HEK293 (cell line): ENCODE measurements around the gene FAM83F.

Source experiments
- FEZF1 ChIP-seq: fragments of 450-650 bp; formaldehyde crosslinking; IDR thresholded peaks from 2 replicates; pipeline ENCODE4 v1.5.1; 2016; ENCODE audit warnings: missing biosample characterization, missing genetic modification characterization
- GLIS1 ChIP-seq: fragments of 450-650 bp; formaldehyde crosslinking; IDR thresholded peaks from 2 replicates; pipeline ENCODE4 v1.5.1; 2016; ENCODE audit warnings: missing biosample characterization, missing genetic modification characterization
- HOXC10 ChIP-seq: sonication (generic); formaldehyde crosslinking; IDR thresholded peaks from 2 replicates; pipeline ENCODE4 v1.8.1; 2023; ENCODE audit warnings: mild to moderate bottlenecking, missing genetic modification reagents
- IKZF3 ChIP-seq: fragments of 450-650 bp; IDR thresholded peaks from 2 replicates; pipeline ENCODE4 v1.5.0; 2018; ENCODE audit warnings: missing biosample characterization, mild to moderate bottlenecking, missing genetic modification characterization, moderate library complexity
- KLF1 ChIP-seq: fragments of 450-650 bp; formaldehyde crosslinking; IDR thresholded peaks from 2 replicates; pipeline ENCODE4 v1.5.1; 2016; ENCODE audit warnings: missing biosample characterization, missing genetic modification characterization
- KLF9 ChIP-seq: fragments of 450-650 bp; formaldehyde crosslinking; IDR thresholded peaks from 2 replicates; pipeline ENCODE4 v1.5.1; 2016; ENCODE audit warnings: missing biosample characterization, missing genetic modification characterization, low read depth
- MEIS1 ChIP-seq: sonication (generic); formaldehyde crosslinking; IDR thresholded peaks from 2 replicates; pipeline ENCODE4 v1.8.1; 2022; ENCODE audit warnings: missing genetic modification reagents, mild to moderate bottlenecking, borderline replicate concordance
- OVOL3 ChIP-seq: fragments of 450-650 bp; formaldehyde crosslinking; IDR thresholded peaks from 2 replicates; pipeline ENCODE4 v1.5.1; 2016; ENCODE audit warnings: missing biosample characterization, missing genetic modification characterization
- SP7 ChIP-seq: fragments of 450-650 bp; formaldehyde crosslinking; IDR thresholded peaks from 2 replicates; pipeline ENCODE4 v1.5.1; 2016; ENCODE audit warnings: missing biosample characterization, missing genetic modification characterization
- TCF7L2 ChIP-seq: IDR thresholded peaks from 2 replicates; pipeline ENCODE4 v1.6.1; 2011; ENCODE audit warnings: low read depth, mild to moderate bottlenecking, inconsistent platforms, low read length, moderate library complexity, borderline replicate concordance
- ZBTB20 ChIP-seq: fragments of 450-650 bp; formaldehyde crosslinking; IDR thresholded peaks from 2 replicates; pipeline ENCODE4 v1.5.1; 2016; ENCODE audit warnings: missing biosample characterization, missing genetic modification characterization
- ZBTB48 ChIP-seq: fragments of 450-650 bp; formaldehyde crosslinking; IDR thresholded peaks from 2 replicates; pipeline ENCODE4 v1.5.1; 2016; ENCODE audit warnings: missing biosample characterization, missing genetic modification characterization
- ZBTB8A ChIP-seq: fragments of 450-650 bp; formaldehyde crosslinking; IDR thresholded peaks from 2 replicates; pipeline ENCODE4 v1.5.1; 2016; ENCODE audit warnings: missing biosample characterization, missing genetic modification characterization
- ZNF155 ChIP-seq: fragments of 450-650 bp; formaldehyde crosslinking; IDR thresholded peaks from 2 replicates; pipeline ENCODE4 v1.5.1; 2016; ENCODE audit warnings: missing biosample characterization, missing genetic modification characterization
- ZNF175 ChIP-seq: fragments of 450-650 bp; formaldehyde crosslinking; IDR thresholded peaks from 2 replicates; pipeline ENCODE4 v1.5.1; 2016; ENCODE audit warnings: missing biosample characterization, missing genetic modification characterization
- ZNF19 ChIP-seq: fragments of 450-650 bp; formaldehyde crosslinking; IDR thresholded peaks from 2 replicates; pipeline ENCODE4; 2016; ENCODE audit warnings: missing biosample characterization, missing genetic modification characterization, low read depth
- ZNF23 ChIP-seq: fragments of 450-650 bp; formaldehyde crosslinking; IDR thresholded peaks from 2 replicates; pipeline ENCODE4 v1.5.1; 2016; ENCODE audit warnings: missing biosample characterization, missing genetic modification characterization, borderline replicate concordance
- ZNF366 ChIP-seq: fragments of 450-650 bp; formaldehyde crosslinking; conservative IDR thresholded peaks from 2 replicates; pipeline ENCODE4 v1.5.1; 2016; ENCODE audit warnings: missing biosample characterization, missing genetic modification characterization
- ZNF544 ChIP-seq: fragments of 450-650 bp; formaldehyde crosslinking; IDR thresholded peaks from 2 replicates; pipeline ENCODE4 v1.5.0; 2017; ENCODE audit warnings: missing biosample characterization, missing genetic modification characterization
- ZNF561 ChIP-seq: fragments of 450-650 bp; IDR thresholded peaks from 2 replicates; pipeline ENCODE4 v1.5.1; 2018; ENCODE audit warnings: missing biosample characterization, missing genetic modification characterization, borderline replicate concordance
- ZNF571 ChIP-seq: fragments of 450-650 bp; formaldehyde crosslinking; IDR thresholded peaks from 2 replicates; pipeline ENCODE4 v1.5.0; 2017; ENCODE audit warnings: missing biosample characterization, missing genetic modification characterization
- ZNF621 ChIP-seq: fragments of 450-650 bp; formaldehyde crosslinking; IDR thresholded peaks from 2 replicates; pipeline ENCODE4 v1.5.1; 2017; ENCODE audit warnings: missing biosample characterization, missing genetic modification characterization
- ZNF768 ChIP-seq: fragments of 450-650 bp; formaldehyde crosslinking; IDR thresholded peaks from 2 replicates; pipeline ENCODE4 v1.5.1; 2018; ENCODE audit warnings: missing biosample characterization, mild to moderate bottlenecking, missing genetic modification characterization
- ZNF777 ChIP-seq: fragments of 450-650 bp; formaldehyde crosslinking; IDR thresholded peaks from 2 replicates; pipeline ENCODE4 v1.5.1; 2017; ENCODE audit warnings: missing biosample characterization, missing genetic modification characterization, borderline replicate concordance
- ZSCAN16 ChIP-seq: fragments of 450-650 bp; formaldehyde crosslinking; IDR thresholded peaks from 2 replicates; pipeline ENCODE4 v1.5.1; 2016; ENCODE audit warnings: missing biosample characterization, missing genetic modification characterization
- ZSCAN30 ChIP-seq: fragments of 450-650 bp; IDR thresholded peaks from 2 replicates; pipeline ENCODE4 v1.5.1; 2018; ENCODE audit warnings: missing biosample characterization, mild to moderate bottlenecking, missing genetic modification characterization, moderate library complexity
- TF ChIP-seq, protein P1 (sequence below): fragments of 450-650 bp; formaldehyde crosslinking; IDR thresholded peaks from 2 replicates; pipeline ENCODE4 v1.5.1; 2016; ENCODE audit warnings: missing biosample characterization, missing genetic modification characterization, low read depth
- TF ChIP-seq, protein P2 (sequence below): fragments of 450-650 bp; formaldehyde crosslinking; IDR thresholded peaks from 2 replicates; pipeline ENCODE4 v1.5.1; 2016; ENCODE audit warnings: missing biosample characterization, missing genetic modification characterization, borderline replicate concordance
- TF ChIP-seq, protein P3 (sequence below): fragments of 450-650 bp; formaldehyde crosslinking; IDR thresholded peaks from 2 replicates; pipeline ENCODE4 v1.5.1; 2016; ENCODE audit warnings: missing biosample characterization, missing genetic modification characterization
- TF ChIP-seq, protein P4 (sequence below): fragments of 450-650 bp; formaldehyde crosslinking; IDR thresholded peaks from 2 replicates; pipeline ENCODE4 v1.5.1; 2016; ENCODE audit warnings: missing biosample characterization, missing genetic modification characterization
- TF ChIP-seq, protein P5 (sequence below): fragments of 450-650 bp; formaldehyde crosslinking; IDR thresholded peaks from 2 replicates; pipeline ENCODE4 v1.5.1; 2016; ENCODE audit warnings: missing biosample characterization, missing genetic modification characterization
- TF ChIP-seq, protein P6 (sequence below): fragments of 450-650 bp; formaldehyde crosslinking; IDR thresholded peaks from 2 replicates; pipeline ENCODE4 v1.5.1; 2016; ENCODE audit warnings: missing biosample characterization, missing genetic modification characterization

Gene FAM83F

DNA sequence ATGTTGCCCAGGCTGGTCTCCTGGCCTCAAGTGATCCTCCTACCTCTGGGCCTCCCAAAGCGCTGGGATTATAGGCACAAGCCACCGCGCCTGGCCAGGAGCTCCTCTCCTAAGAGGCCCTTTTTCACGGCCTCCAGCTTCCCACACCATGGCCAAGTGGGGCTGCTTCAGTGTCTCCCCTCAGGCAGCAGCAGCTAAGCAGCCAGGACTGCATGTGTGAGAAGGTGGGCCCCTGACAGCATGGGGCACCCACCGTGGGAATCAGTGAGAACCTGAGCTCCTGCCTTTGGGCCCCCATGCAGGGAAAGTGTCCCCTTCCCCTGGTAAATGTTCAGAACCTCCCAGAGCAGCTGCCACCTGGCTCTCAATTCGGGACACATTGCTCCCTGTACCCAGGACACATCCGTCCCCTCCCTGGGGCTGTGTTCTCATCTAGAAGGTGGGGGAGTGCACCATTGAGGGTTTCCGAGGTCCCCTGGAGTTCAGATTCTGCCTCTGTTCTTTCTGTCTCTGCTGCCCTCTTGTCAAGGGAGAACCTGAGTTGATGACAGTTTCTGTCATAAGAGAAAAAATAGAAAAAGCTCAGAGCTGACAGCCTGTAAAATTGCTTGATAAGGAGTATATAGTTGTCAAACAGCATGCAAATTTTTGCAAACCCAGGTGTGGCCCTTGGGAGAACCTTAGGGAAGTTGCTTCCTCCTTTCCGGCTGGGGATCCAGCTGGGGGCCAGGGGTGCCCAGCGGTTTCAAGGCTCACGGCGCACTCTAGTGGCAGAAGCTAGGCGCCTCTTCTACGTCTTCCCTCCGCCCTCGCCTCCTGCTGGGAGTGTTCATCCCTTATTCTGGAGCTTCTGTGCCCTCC is 29.7 kb downstream of the FAM83F start (continued):
- no peak for TF ChIP-seq KLF9
- TF ChIP-seq GLIS1 (tag by site-specific recombination): peak; percentile 73
- no peak for TF ChIP-seq ZNF621
- TF ChIP-seq TCF7L2: no peak
- no peak for TF ChIP-seq KLF1 (tag by site-specific recombination)
- TF ChIP-seq ZBTB20 (tag by site-specific recombination): no peak
- TF ChIP-seq ZNF768 (tag by site-specific recombination): no peak
- no peak for TF ChIP-seq FEZF1 (tag by site-specific recombination)
- TF ChIP-seq IKZF3 (tag by site-specific recombination): peak; percentile 92
- TF ChIP-seq, protein P1, sequence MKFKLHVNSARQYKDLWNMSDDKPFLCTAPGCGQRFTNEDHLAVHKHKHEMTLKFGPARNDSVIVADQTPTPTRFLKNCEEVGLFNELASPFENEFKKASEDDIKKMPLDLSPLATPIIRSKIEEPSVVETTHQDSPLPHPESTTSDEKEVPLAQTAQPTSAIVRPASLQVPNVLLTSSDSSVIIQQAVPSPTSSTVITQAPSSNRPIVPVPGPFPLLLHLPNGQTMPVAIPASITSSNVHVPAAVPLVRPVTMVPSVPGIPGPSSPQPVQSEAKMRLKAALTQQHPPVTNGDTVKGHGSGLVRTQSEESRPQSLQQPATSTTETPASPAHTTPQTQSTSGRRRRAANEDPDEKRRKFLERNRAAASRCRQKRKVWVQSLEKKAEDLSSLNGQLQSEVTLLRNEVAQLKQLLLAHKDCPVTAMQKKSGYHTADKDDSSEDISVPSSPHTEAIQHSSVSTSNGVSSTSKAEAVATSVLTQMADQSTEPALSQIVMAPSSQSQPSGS (tag by site-specific recombination): no peak
- TF ChIP-seq ZNF777 (tag by site-specific recombination): no peak
- peak; percentile 96 for TF ChIP-seq ZBTB48 (tag by site-specific recombination)
- no peak for TF ChIP-seq ZNF175 (tag by site-specific recombination)
- peak; percentile 39; the same call in 1 of the 2 replicates for TF ChIP-seq ZSCAN30 (tag by site-specific recombination)
- TF ChIP-seq ZNF23 (tag by site-specific recombination): no peak
- TF ChIP-seq, protein P2, sequence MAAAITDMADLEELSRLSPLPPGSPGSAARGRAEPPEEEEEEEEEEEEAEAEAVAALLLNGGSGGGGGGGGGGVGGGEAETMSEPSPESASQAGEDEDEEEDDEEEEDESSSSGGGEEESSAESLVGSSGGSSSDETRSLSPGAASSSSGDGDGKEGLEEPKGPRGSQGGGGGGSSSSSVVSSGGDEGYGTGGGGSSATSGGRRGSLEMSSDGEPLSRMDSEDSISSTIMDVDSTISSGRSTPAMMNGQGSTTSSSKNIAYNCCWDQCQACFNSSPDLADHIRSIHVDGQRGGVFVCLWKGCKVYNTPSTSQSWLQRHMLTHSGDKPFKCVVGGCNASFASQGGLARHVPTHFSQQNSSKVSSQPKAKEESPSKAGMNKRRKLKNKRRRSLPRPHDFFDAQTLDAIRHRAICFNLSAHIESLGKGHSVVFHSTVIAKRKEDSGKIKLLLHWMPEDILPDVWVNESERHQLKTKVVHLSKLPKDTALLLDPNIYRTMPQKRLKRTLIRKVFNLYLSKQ (tag by site-specific recombination): no peak
- TF ChIP-seq ZNF155 (tag by site-specific recombination): no peak
- TF ChIP-seq, protein P3, sequence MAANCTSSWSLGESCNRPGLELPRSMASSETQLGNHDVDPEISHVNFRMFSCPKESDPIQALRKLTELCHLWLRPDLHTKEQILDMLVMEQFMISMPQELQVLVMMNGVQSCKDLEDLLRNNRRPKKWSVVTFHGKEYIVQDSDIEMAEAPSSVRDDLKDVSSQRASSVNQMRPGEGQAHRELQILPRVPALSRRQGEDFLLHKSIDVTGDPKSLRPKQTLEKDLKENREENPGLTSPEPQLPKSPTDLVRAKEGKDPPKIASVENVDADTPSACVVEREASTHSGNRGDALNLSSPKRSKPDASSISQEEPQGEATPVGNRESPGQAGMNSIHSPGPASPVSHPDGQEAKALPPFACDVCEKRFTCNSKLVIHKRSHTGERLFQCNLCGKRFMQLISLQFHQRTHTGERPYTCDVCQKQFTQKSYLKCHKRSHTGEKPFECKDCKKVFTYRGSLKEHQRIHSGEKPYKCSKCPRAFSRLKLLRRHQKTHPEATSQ: no peak
- 0 out of 2 replicates have a peak, but pooled peaks have one; percentile 25 for TF ChIP-seq ZBTB8A (tag by site-specific recombination)
- TF ChIP-seq, protein P4, sequence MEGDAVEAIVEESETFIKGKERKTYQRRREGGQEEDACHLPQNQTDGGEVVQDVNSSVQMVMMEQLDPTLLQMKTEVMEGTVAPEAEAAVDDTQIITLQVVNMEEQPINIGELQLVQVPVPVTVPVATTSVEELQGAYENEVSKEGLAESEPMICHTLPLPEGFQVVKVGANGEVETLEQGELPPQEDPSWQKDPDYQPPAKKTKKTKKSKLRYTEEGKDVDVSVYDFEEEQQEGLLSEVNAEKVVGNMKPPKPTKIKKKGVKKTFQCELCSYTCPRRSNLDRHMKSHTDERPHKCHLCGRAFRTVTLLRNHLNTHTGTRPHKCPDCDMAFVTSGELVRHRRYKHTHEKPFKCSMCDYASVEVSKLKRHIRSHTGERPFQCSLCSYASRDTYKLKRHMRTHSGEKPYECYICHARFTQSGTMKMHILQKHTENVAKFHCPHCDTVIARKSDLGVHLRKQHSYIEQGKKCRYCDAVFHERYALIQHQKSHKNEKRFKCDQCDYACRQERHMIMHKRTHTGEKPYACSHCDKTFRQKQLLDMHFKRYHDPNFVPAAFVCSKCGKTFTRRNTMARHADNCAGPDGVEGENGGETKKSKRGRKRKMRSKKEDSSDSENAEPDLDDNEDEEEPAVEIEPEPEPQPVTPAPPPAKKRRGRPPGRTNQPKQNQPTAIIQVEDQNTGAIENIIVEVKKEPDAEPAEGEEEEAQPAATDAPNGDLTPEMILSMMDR (tag by site-specific recombination): peak; percentile 95
- TF ChIP-seq, protein P5, sequence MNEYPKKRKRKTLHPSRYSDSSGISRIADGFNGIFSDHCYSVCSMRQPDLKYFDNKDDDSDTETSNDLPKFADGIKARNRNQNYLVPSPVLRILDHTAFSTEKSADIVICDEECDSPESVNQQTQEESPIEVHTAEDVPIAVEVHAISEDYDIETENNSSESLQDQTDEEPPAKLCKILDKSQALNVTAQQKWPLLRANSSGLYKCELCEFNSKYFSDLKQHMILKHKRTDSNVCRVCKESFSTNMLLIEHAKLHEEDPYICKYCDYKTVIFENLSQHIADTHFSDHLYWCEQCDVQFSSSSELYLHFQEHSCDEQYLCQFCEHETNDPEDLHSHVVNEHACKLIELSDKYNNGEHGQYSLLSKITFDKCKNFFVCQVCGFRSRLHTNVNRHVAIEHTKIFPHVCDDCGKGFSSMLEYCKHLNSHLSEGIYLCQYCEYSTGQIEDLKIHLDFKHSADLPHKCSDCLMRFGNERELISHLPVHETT: no peak
- no peak for TF ChIP-seq HOXC10 (CRISPR knock-in tag)
- TF ChIP-seq ZNF571: no peak
- no peak for TF ChIP-seq ZNF544 (tag by site-specific recombination)
- TF ChIP-seq MEIS1 (CRISPR knock-in tag): no peak
- TF ChIP-seq ZNF561 (tag by site-specific recombination): no peak
- no peak for TF ChIP-seq ZSCAN16 (tag by site-specific recombination)
- TF ChIP-seq ZNF366 (tag by site-specific recombination): peak; percentile 75
- TF ChIP-seq, protein P6, sequence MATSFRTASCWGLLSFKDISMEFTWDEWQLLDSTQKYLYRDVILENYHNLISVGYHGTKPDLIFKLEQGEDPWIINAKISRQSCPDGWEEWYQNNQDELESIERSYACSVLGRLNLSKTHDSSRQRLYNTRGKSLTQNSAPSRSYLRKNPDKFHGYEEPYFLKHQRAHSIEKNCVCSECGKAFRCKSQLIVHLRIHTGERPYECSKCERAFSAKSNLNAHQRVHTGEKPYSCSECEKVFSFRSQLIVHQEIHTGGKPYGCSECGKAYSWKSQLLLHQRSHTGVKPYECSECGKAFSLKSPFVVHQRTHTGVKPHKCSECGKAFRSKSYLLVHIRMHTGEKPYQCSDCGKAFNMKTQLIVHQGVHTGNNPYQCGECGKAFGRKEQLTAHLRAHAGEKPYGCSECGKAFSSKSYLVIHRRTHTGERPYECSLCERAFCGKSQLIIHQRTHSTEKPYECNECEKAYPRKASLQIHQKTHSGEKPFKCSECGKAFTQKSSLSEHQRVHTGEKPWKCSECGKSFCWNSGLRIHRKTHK (tag by site-specific recombination): no peak
- no peak for TF ChIP-seq ZNF19
- no peak for TF ChIP-seq OVOL3 (tag by site-specific recombination)
- peak; percentile 35; the same call in 1 of the 2 replicates for TF ChIP-seq SP7
